Astrocyte (in vitro differentiated cells and primary cell): ENCODE data around the gene ALG14.

Experiments
- EZH2 ChIP-seq: IDR thresholded peaks from 2 replicates; pipeline ENCODE4 v1.6.1; 2012; ENCODE audit warnings: mild to moderate bottlenecking, low read length, inconsistent platforms; ENCODE audit not compliant: insufficient read depth
- TF ChIP-seq, protein P1 (sequence below): IDR thresholded peaks from 2 replicates; pipeline ENCODE4 v1.5.1; 2011; ENCODE audit warnings: low read depth, mild to moderate bottlenecking, inconsistent platforms, low read length, moderate library complexity; ENCODE audit not compliant: insufficient read depth

DNA sequence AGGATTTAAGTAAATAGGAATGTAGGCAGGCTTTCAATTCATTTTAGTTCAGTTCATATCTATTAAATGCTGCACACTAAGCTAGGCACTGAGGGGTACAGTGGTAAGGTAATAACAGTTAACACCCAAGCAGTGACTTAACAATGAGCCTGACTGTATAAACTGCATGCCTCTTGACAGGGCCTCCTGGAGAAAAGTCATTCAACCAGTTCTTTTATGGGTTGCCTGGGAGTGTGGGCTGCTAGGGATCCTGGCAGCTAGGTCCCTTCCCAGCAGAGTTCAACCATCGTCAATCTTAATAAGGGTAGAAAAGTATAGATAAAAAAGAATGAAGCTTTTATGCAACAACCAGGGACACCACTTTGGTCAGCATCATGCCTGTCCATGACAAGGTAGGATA is 8.1 kb upstream of the ALG14 start:
- TF ChIP-seq, protein P1, sequence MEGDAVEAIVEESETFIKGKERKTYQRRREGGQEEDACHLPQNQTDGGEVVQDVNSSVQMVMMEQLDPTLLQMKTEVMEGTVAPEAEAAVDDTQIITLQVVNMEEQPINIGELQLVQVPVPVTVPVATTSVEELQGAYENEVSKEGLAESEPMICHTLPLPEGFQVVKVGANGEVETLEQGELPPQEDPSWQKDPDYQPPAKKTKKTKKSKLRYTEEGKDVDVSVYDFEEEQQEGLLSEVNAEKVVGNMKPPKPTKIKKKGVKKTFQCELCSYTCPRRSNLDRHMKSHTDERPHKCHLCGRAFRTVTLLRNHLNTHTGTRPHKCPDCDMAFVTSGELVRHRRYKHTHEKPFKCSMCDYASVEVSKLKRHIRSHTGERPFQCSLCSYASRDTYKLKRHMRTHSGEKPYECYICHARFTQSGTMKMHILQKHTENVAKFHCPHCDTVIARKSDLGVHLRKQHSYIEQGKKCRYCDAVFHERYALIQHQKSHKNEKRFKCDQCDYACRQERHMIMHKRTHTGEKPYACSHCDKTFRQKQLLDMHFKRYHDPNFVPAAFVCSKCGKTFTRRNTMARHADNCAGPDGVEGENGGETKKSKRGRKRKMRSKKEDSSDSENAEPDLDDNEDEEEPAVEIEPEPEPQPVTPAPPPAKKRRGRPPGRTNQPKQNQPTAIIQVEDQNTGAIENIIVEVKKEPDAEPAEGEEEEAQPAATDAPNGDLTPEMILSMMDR, result no peak
- TF ChIP-seq EZH2, result no peak
